HepG2 (cell line): ENCODE measurements around the gene CPNE1. TPM values are rescaled to one million over a fixed set of nuclear protein-coding genes. Genes with fewer than 3 reads are reported as not detected.
A peak's percentile ranks its signal among the peaks of the same experiment; 100 is the strongest.

Experiments used
- ADNP ChIP-seq: sonication (generic); formaldehyde crosslinking; IDR thresholded peaks from 2 replicates; pipeline ENCODE4 v1.4.0; 2020; ENCODE audit warnings: missing genetic modification reagents
- ASH2L ChIP-seq: fragments of 300-600, 200-600 bp; sonication (generic); IDR thresholded peaks from 2 replicates; pipeline ENCODE4 v1.7.0; 2017; ENCODE audit warnings: low read depth, mild to moderate bottlenecking, moderate library complexity, mixed read lengths, low read length; ENCODE audit not compliant: insufficient read length
- MIXL1 ChIP-seq: IDR thresholded peaks from 2 replicates; pipeline ENCODE4 v1.6.1; 2016
- MYPOP ChIP-seq: sonication (generic); formaldehyde crosslinking; IDR thresholded peaks from 2 replicates; pipeline ENCODE4 v1.8.1; 2023; ENCODE audit warnings: mild to moderate bottlenecking, moderate library complexity, missing genetic modification reagents
- NRL ChIP-seq: sonication (generic); formaldehyde crosslinking; IDR thresholded peaks from 2 replicates; pipeline ENCODE4 v1.5.0; 2020; ENCODE audit warnings: missing genetic modification reagents, mild to moderate bottlenecking, moderate library complexity, borderline replicate concordance
- PHF20 ChIP-seq: sonication (generic); formaldehyde crosslinking; IDR thresholded peaks from 2 replicates; pipeline ENCODE4 v1.5.0; 2020; ENCODE audit warnings: mild to moderate bottlenecking, missing genetic modification reagents
- SIN3B ChIP-seq: fragments of 150-350 bp; IDR thresholded peaks from 2 replicates; pipeline ENCODE4 v1.6.1; 2014; ENCODE audit warnings: low read length
- SMAD1 ChIP-seq: sonication (generic); formaldehyde crosslinking; IDR thresholded peaks from 2 replicates; pipeline ENCODE4 v1.4.0; 2020; ENCODE audit warnings: missing genetic modification reagents, low read depth, mild to moderate bottlenecking, borderline replicate concordance
- STAG1 ChIP-seq: sonication (generic); formaldehyde crosslinking; IDR thresholded peaks from 2 replicates; pipeline ENCODE4 v1.4.0; 2020; ENCODE audit warnings: missing genetic modification reagents
- TEAD2 ChIP-seq: sonication (generic); formaldehyde crosslinking; IDR thresholded peaks from 2 replicates; pipeline ENCODE4 v1.9.0; 2021; ENCODE audit warnings: missing genetic modification reagents
- U2AF2 ChIP-seq: fragments of 200-400 bp; formaldehyde crosslinking; IDR thresholded peaks from 2 replicates; pipeline ENCODE4 v1.6.1; 2017; ENCODE audit warnings: low read depth, mild to moderate bottlenecking, low read length
- ZBTB37 ChIP-seq: sonication (generic); formaldehyde crosslinking; IDR thresholded peaks from 2 replicates; pipeline ENCODE4 v1.4.0; 2020; ENCODE audit warnings: mild to moderate bottlenecking, missing genetic modification reagents
- ZBTB42 ChIP-seq: sonication (generic); formaldehyde crosslinking; IDR thresholded peaks from 2 replicates; pipeline ENCODE4 v1.5.0; 2020; ENCODE audit warnings: mild to moderate bottlenecking, missing genetic modification reagents
- ZNF570 ChIP-seq: sonication (generic); formaldehyde crosslinking; IDR thresholded peaks from 2 replicates; pipeline ENCODE4 v1.4.0; 2020; ENCODE audit warnings: mild to moderate bottlenecking, missing genetic modification reagents, borderline replicate concordance
- polyA plus RNA-seq, 8 experiments: library from polyadenylated mRNA; depleted of rRNA in 3 of 8; stranded (reverse) in 7 of 8; unstranded in 1 of 8; fragments of >200 nt; fragmentation: Illumina TruSeq in 4 of 8; extraction: Trizol in 4 of 8; gene quantifications; 2 replicates each; pipeline versions ENCODE4 v1.2.1 to v1.2.3, GENCODE V29; 2011 to 2016; ENCODE audit warnings: low read depth in 4 of 8, missing spikeins in 1 of 8, mixed read lengths in 1 of 8; ENCODE audit not compliant: insufficient read depth in 1 of 8
- total RNA-seq, 5 experiments: library from RNA; depleted of rRNA; stranded (reverse); fragments of >200 nt; fragmentation: Illumina TruSeq; extraction: Trizol; gene quantifications; 2 replicates each; pipeline ENCODE4 v1.2.3, GENCODE V29; 2016; ENCODE audit warnings: low read depth in 1 of 5

Gene CPNE1
- total and polyA plus RNA-seq, 2 of the 13 experiments (the other 11 are each of a cell fraction or from before 2014, with no cell fraction given) = 408 to 431 TPM

DNA sequence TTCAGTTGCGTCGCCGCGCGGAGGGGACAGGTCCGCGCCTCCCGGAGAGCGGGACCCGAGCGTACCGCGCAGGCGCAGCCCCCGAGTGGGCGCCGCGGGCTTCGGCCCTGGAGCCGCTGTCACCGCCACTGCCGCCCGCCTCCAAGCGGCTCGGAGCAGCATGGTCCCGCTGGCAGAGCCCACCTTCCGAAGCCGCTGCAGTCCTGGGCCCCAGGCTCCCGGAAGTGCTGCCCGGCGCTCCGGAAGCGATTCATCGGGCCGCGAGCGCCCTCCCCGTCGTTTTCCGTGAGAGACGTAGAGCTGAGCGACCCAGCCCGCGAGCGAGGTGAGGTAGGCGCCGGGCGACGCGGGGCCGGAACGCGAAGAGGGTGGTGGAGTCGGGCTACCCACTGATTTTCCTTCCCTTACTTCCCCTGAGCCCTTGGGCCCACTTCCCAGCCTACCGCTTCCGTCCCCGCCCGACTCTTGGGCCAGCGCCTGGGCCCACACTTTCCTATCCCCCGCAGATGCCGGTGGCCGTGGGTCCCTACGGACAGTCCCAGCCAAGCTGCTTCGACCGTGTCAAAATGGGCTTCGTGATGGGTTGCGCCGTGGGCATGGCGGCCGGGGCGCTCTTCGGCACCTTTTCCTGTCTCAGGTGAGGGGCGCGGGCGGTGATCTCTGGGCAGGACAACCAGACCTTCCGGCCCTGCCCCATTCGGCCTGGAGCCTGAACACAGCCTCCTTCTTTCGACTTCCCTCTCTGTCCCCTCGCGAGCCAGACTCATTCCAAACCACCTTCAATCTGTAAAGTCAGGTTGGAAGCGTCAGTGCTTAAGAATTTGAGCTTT is 34.6 kb upstream of the CPNE1 start, which contains the start of the genes NFS1 and ROMO1 (continued):
- TF ChIP-seq NRL (CRISPR knock-in tag) (peak; percentile 98), SIN3B (peak; percentile 69; the same call in 1 of the 2 replicates), SMAD1 (CRISPR knock-in tag) (peak; percentile 99), MIXL1 (peak; percentile 95), ZBTB42 (CRISPR knock-in tag) (peak; percentile 57; the same call in 1 of the 2 replicates), TEAD2 (CRISPR knock-in tag) (no peak; the same call in 1 of the 2 replicates), ZBTB37 (CRISPR knock-in tag) (peak; percentile 86), STAG1 (CRISPR knock-in tag) (peak; percentile 65), U2AF2 (no peak), MYPOP (CRISPR knock-in tag) (peak; percentile 97), ASH2L (peak; percentile 99), ADNP (no peak), ZNF570 (peak; percentile 92; the same call in 1 of the 2 replicates), PHF20 (CRISPR knock-in tag) (peak; percentile 100)
